ENCODE data around the gene PIAS4. TPM values are rescaled to one million over a fixed set of nuclear protein-coding genes. Genes with fewer than 3 reads are reported as not detected.

The PIAS4 gene
- total RNA-seq, 2 experiments from 2014 or later: 16.1 to 20.1 TPM

DNA sequence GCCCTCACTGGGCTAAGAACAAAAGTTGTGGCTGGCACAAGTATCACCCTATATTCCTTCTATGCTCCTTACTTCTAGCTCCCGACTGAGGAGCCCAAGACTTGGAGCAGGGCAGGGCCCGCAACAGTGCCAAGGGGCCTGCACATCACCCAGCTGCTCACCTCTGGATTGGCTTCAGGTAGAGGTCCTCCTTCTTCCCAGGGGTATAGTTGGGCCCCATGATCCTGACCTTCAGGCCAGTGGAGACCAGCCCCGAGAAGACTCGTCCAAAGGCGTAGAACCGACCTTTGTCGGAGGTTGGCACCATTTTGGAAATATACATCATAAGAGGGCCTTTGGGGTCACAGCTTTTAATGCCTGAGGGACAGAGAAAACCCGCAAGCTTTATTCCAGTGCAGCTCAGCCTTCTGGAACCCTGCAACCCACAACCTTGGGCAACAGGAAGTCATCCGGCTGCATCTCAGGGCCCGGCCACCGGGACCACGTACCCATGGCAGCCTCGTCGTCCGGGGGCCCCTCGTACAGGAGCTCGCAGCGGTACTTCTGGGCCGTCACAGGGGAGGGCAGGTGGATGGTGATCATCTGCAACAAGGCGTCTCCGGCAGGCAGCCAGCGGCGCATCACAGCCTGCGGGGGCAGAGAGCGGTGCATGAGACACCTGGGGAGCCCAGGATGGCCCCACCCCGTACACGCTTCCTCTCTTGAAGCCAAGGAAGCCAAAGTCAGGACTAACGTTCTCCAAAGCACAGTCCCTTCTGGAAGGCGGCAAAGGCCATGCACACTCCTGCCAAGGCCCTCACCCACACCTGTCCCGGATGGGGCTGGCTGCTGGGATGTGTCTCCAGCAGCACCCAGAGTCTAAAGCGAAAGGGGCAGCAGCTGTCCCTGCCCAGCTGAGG, 26.9 kb upstream of the PIAS4 start:
- Mint-ChIP-seq H3K4me3 (no peak overlapping the region), H3K4me1 (ENCODE audit: low read depth) (peaks cover 46% of the 10 kb centered on the region), H3K36me3 (ENCODE audit: low read depth) (peaks cover 73% of the 10 kb centered on the region), H3K9me3 (no peaks in the 10 kb centered on the region), H3K27ac (no peak overlapping the region), H3K27me3 (ENCODE audit: low read depth) (no peaks in the 10 kb centered on the region)
- intact Hi-C loops (cut with micrococcal nuclease): no loop called here
- DNase-seq: no peak
- CTCF ChIA-PET: no interaction called here

DNA sequence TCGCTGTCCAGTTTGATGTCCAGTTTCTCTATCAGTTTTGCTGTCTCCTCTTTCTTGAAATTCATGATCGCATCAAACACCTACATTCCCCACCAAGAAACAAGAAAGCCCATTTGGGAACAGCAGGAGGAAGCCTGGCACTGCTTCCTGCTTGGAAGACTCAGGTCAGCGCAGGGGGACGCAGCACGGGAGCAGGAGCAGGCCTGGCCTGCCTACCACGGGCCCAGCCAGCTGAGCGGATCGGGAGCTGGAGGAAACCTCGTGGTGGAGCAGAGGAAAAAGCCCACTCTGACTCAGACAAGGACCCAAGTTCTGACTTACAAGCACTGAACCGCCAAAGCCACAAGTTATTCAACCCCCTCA, 26.2 kb upstream of the PIAS4 start:
- Mint-ChIP-seq H3K4me1 (ENCODE audit: low read depth) (peaks cover 47% of the 10 kb centered on the region), H3K9me3 (no peaks in the 10 kb centered on the region), H3K27me3 (ENCODE audit: low read depth) (no peaks in the 10 kb centered on the region), H3K36me3 (ENCODE audit: low read depth) (peaks cover 67% of the 10 kb centered on the region), H3K27ac (peak overlapping the region; percentile 31), H3K4me3 (peak overlapping the region; percentile 39)
- intact Hi-C loops (cut with micrococcal nuclease): no loop called here
- no peak for DNase-seq
- CTCF ChIA-PET: no interaction called here

DNA sequence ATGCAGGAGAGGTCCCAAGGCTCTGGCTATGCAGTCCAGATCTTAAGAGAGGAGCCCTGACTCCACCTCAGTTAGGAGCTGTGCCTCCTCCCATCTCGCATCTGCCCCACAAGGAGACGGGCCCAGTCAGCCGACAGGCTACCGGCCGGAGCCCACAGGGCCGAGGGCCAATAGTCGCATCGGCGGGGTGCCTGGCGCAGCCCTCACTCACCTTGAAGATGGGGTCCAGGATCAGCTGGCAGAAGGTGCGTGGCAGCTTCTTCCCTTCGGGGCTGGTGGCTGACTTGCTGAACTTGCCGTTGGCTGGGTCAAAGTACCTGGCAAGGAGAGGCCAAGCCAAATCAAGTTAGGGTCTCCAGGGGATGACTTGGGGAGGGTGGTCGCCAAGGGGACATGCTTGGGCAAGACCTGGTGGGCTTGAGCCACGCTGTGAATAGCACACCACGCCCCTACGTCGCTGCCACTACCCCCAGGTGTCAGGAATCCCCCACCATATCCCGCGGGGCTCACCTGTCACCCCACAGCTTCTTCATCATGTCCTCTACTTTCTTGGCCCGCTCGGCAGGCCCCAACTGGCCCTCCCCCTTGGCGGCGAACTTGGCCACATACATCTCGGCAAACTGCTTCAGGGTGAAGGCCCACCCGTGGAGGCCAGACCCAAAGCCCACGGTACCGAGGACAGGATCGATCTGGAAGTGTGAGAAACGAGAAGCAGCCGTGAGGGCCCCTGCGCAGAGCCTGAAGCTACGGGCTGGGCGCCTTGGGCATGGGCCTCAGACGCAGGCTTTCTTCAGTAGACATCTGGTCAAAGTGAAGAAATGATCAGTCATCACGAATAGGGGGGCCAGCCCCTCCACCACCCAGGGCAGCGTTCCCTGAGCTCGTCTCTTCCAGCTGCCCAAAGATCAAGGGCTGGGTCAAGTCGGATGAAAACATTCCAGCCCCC, 25.5 kb upstream of the PIAS4 start:
- DNase-seq: no peak
- H3K27ac Mint-ChIP-seq: peak overlapping the region; percentile 66
- H3K36me3 Mint-ChIP-seq (ENCODE audit: low read depth): peaks cover 65% of the 10 kb centered on the region
- no peaks in the 10 kb centered on the region for H3K9me3 Mint-ChIP-seq
- H3K4me3 Mint-ChIP-seq: peak overlapping the region; percentile 91
- H3K27me3 Mint-ChIP-seq (ENCODE audit: low read depth): no peaks in the 10 kb centered on the region
- peaks cover 53% of the 10 kb centered on the region for H3K4me1 Mint-ChIP-seq (ENCODE audit: low read depth)
- CTCF ChIA-PET: no interaction called here
- intact Hi-C loops (cut with micrococcal nuclease): no loop called here

DNA sequence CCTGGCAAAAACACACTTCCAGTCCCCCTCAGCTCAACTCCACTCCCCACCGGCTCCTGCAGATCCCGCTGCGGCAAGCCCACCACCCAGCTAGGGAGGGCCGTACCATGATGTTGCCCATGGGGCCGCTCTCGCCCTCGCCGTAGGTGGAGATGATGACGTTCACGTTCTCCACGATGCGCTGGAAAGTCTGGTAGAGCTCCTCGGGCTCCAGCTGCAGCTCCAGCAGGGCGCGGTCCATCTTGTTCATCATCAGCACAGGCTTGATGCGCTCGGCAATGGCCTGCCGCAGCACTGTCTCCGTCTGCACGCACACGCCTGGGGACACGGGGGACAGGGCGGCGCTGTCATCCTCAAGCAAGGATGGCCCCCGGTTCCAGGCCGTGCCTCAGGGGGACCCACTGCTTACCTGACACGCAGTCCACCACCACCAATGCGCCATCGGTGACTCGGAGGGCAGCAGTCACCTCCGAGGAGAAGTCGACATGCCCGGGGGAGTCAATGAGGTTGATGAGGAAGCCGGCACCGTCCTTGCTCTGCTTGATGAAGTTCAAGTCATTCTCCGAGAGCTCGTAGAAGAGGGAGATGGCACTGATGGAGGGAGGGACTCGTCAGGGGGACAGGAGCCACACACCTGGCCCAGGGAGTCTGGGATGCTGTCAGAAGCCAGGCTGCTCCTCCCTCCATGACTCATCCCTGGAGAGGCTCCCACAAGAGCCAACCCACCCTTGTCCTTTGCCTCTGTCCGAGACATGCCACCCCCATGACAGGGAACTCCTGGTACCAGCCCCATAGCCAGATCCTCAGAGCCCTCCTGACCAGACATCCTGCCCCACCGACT, 24.6 kb upstream of the PIAS4 start:
- no peak for DNase-seq
- H3K36me3 Mint-ChIP-seq (ENCODE audit: low read depth): peaks cover 59% of the 10 kb centered on the region
- peak overlapping the region; percentile 94 for H3K27ac Mint-ChIP-seq
- intact Hi-C loops (cut with micrococcal nuclease): no loop called here
- no peaks in the 10 kb centered on the region for H3K9me3 Mint-ChIP-seq
- CTCF ChIA-PET: no interaction called here
- no peaks in the 10 kb centered on the region for H3K27me3 Mint-ChIP-seq (ENCODE audit: low read depth)
- H3K4me3 Mint-ChIP-seq: peak overlapping the region; percentile 91
- peaks cover 61% of the 10 kb centered on the region for H3K4me1 Mint-ChIP-seq (ENCODE audit: low read depth)

DNA sequence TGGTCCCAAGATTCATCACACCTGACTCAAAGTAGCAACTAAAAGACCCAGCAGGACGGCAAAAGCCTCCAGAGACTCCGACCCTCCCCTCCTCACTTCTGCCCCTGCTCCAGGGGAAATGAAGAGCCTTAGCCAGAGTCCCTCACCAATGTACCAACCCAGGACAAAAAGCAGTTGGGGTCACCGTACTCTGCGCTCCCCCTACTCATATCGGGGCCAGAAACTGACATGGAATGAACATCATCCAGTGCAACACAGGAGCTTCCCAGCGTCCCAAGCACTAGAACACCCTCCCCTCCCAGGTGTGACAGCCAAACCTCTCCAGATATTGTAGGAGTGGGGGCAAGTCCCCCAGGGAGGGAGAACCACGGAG, 24.0 kb upstream of the PIAS4 start:
- Mint-ChIP-seq H3K27me3 (ENCODE audit: low read depth) (no peaks in the 10 kb centered on the region), H3K4me3 (peak overlapping the region; percentile 91), H3K9me3 (no peaks in the 10 kb centered on the region), H3K27ac (peak overlapping the region; percentile 94), H3K36me3 (ENCODE audit: low read depth) (peaks cover 55% of the 10 kb centered on the region), H3K4me1 (ENCODE audit: low read depth) (peaks cover 59% of the 10 kb centered on the region)
- DNase-seq: no peak
- intact Hi-C loops (cut with micrococcal nuclease): no loop called here
- CTCF ChIA-PET: no interaction called here

DNA sequence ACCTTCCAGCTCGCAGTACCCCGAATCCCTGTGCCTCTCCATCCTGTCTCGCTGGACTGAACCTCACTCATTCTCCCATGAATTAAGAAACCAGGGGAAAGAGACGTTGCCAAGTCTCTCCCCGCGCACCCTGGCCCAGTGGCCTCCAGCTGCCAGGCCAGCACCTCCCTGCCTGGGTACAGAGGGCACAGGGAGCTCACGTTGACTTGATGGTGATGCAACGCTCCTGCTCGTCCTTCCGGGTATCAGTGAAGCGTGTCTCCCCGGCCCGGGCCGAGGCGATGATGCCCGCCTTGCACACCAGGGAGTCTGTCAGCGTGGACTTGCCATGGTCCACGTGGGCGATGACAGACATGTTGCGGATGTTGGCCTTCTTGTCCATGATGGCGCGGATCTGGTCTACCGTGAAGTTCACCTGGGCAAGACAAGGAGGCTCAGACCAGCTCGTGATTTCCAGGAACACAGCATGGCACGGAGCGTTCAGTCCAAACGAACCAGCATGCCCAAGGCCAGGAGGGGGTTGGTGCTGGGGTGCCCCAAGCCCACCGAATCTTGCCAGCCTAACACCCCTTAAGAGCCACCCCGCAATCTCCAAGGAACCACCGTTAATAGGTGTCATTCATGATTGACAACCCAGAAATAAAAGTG, 23.5 kb upstream of the PIAS4 start:
- H3K9me3 Mint-ChIP-seq: no peaks in the 10 kb centered on the region
- intact Hi-C loops (cut with micrococcal nuclease): loop anchor here (2.0 kb wide), 1 partner anchor 83 kb away; the partner anchor contains the start of gene ZBTB7A
- peaks cover 52% of the 10 kb centered on the region for H3K36me3 Mint-ChIP-seq (ENCODE audit: low read depth)
- CTCF ChIA-PET: interaction anchor here (0.6 kb wide), 1 partner anchor 242 kb away, joined by 3 read pairs; no protein-coding TSS in a partner anchor
- peak overlapping the region; percentile 91 for H3K4me3 Mint-ChIP-seq
- peak overlapping the region; percentile 94 for H3K27ac Mint-ChIP-seq
- DNase-seq: no peak
- H3K27me3 Mint-ChIP-seq (ENCODE audit: low read depth): no peaks in the 10 kb centered on the region
- H3K4me1 Mint-ChIP-seq (ENCODE audit: low read depth): peaks cover 57% of the 10 kb centered on the region

DNA sequence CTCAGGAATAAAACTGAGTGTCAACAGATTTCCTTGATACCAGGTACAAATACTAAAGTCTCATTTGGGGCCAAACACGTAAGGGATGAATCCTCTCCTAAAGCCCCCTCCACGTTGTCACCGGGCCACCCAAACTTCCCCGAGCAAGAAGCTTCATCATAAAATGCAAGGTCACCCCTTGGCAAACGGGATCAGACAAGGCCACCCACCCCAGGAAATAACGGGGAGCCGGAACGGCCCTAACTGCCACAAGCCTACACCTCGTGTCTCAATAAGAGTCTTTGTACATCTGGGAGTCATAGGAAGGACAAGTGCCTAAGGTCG, 23.0 kb upstream of the PIAS4 start:
- DNase-seq: no peak
- H3K36me3 Mint-ChIP-seq (ENCODE audit: low read depth): peaks cover 47% of the 10 kb centered on the region
- intact Hi-C loops (cut with micrococcal nuclease): loop anchor here (2.0 kb wide), 1 partner anchor 82 kb away; the partner anchor contains the start of gene ZBTB7A
- H3K4me3 Mint-ChIP-seq: peak overlapping the region; percentile 91
- peaks cover 52% of the 10 kb centered on the region for H3K4me1 Mint-ChIP-seq (ENCODE audit: low read depth)
- CTCF ChIA-PET: interaction anchor here (0.6 kb wide), 1 partner anchor 242 kb away, joined by 3 read pairs; no protein-coding TSS in a partner anchor
- H3K27ac Mint-ChIP-seq: peak overlapping the region; percentile 94
- H3K27me3 Mint-ChIP-seq (ENCODE audit: low read depth): no peaks in the 10 kb centered on the region
- no peaks in the 10 kb centered on the region for H3K9me3 Mint-ChIP-seq

DNA sequence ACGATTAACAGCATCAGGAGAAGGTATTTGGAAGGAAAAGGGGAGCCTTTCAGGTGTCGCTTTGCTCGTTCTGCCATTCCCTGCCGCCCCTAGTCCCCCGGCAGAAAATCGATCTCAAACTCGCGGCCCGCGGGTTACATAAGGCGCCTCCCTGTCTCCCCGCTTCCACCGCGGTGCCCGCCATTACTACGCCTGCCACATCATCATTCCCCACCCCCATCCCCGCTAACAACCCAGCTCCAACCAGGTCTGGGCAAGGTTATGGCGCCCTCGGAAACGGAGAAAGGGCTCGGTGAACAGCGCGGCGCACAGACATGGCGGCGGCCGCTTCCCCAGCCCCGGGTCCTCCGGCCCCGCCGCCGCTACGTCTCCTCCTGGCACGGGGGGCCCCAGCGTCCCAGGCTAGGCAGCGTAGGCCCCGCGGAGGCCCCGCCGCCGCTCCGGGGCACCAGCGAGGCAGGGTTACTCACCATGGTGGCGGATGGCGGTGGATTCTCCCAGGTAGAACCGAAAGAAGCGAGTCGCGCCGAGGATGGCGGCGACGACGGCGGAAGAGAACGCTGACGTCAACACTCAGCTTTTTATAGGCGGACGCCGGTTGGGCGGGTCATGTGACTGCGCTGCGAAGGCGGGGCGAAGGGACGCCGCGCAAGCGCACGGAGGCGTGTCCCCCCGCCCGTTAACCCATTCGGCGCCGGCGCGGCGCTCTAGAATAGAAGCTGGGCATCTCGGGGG, 22.5 kb upstream of the PIAS4 start, which contains the start of gene EEF2:
Gene EEF2 (minus strand): TSS at position 556 of the 735 bp plus-strand sequence. CDS start 83 bp downstream, at position 473.
- Mint-ChIP-seq H3K9me3 (no peaks in the 10 kb centered on the region), H3K4me1 (ENCODE audit: low read depth) (peaks cover 52% of the 10 kb centered on the region), H3K27me3 (ENCODE audit: low read depth) (no peaks in the 10 kb centered on the region), H3K27ac (peak within 1 kb of the TSS; percentile 94), H3K4me3 (peak within 1 kb of the TSS; percentile 91), H3K36me3 (ENCODE audit: low read depth) (peaks cover 43% of the 10 kb centered on the region)
- CTCF ChIA-PET: interaction anchor here (0.6 to 1.1 kb wide), 5 partner anchors 14 to 216 kb away, joined by 3 read pairs; partner anchors contain the start of gene DAPK3
- intact Hi-C loops (cut with micrococcal nuclease): loop anchor here (1.0 to 5.0 kb wide), 7 partner anchors 82 to 927 kb away; partner anchors contain the start of genes APBA3, MAP2K2, MFSD12 and MRPL54
- DNase-seq: peak; percentile 88

DNA sequence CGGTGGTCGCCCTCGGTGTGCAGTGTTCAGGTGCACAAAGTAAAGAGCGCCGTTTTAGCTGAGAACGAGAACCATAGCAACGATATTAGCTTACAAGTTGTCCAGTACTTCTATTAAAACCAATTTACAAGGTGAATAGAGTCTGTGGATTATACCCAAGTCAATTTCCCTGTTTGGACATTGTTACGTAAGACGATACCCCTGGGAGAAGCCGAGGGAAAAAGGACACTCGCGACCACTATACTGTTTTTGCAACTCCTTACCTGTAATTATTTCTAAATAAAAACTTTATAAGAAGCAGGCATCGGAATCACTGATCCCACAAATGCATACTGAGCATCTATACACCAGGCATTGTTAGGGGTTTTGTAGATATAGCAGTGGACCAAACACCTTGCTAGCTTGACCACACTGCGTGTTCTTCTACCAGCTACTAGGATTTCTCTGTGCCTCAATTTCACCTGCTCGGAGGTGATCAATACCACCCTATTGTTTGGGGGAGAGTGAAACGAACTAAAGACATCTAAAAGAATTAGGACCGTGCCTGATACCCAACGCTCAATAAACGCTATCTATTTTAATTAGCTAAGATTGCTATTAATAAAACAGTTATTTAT, 21.8 kb upstream of the PIAS4 start:
- no peaks in the 10 kb centered on the region for H3K9me3 Mint-ChIP-seq
- intact Hi-C loops (cut with micrococcal nuclease): loop anchor here (1.0 to 5.0 kb wide), 11 partner anchors 15 to 927 kb away; partner anchors contain the start of genes APBA3, DAPK3, MAP2K2 and MFSD12
- peaks cover 53% of the 10 kb centered on the region for H3K4me1 Mint-ChIP-seq (ENCODE audit: low read depth)
- no peak for DNase-seq
- peak overlapping the region; percentile 94 for H3K27ac Mint-ChIP-seq
- CTCF ChIA-PET: interaction anchor here (0.6 to 1.1 kb wide), 5 partner anchors 15 to 215 kb away, joined by 3 read pairs; partner anchors contain the start of gene DAPK3
- H3K27me3 Mint-ChIP-seq (ENCODE audit: low read depth): no peaks in the 10 kb centered on the region
- H3K4me3 Mint-ChIP-seq: peak overlapping the region; percentile 91
- H3K36me3 Mint-ChIP-seq (ENCODE audit: low read depth): peaks cover 42% of the 10 kb centered on the region

DNA sequence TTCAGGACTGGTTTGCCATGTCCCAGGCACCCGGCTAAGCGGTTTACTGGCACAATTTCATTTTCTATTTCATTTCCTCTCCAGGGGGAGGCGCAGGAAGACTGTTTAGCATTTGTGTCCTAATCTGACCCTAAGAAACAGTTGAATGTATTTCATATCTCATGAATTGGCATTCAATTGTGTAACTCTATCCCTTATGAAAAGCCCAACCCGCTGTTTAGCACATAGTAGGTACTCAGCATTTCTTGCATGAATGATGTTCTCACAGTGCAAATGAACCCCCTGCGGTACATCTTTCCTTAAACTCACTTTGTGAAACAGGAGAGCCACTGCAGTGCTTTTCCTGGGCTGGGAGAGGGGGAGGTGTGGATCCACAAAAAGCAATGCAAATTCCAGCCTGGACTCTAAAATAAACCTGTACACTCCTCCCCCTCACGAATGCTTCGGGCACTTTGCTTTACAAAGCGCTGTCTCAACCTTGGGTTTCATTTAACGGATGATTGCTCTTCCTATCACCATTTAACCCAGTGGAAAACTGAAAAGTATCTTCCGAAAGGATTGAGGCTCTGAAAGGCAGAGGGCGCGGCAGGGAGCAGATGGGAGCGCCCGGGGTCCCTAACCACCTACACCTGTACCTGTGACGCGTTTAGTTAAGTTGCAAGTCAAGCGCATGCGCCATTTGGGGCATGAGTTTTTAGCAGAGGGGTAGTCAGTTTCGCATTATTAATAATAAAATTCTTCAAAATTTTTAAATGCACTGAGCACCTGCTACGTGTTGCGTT, 21.1 kb upstream of the PIAS4 start:
- no peaks in the 10 kb centered on the region for H3K9me3 Mint-ChIP-seq
- H3K36me3 Mint-ChIP-seq (ENCODE audit: low read depth): peaks cover 36% of the 10 kb centered on the region
- peak; percentile 81 for DNase-seq
- H3K27ac Mint-ChIP-seq: peak overlapping the region; percentile 94
- H3K4me3 Mint-ChIP-seq: peak overlapping the region; percentile 91
- no peaks in the 10 kb centered on the region for H3K27me3 Mint-ChIP-seq (ENCODE audit: low read depth)
- CTCF ChIA-PET: interaction anchor here (1.0 to 1.1 kb wide), 2 partner anchors 15 to 130 kb away, joined by 3 read pairs; partner anchors contain the start of gene DAPK3
- intact Hi-C loops (cut with micrococcal nuclease): loop anchor here (1.0 to 5.0 kb wide), 9 partner anchors 16 to 926 kb away; partner anchors contain the start of genes APBA3, DAPK3, MAP2K2 and MFSD12
- peaks cover 49% of the 10 kb centered on the region for H3K4me1 Mint-ChIP-seq (ENCODE audit: low read depth)
